Heart left ventricle (tissue), 16 donors: Measurements from ENCODE around the gene SH3TC1. TPM values are rescaled to one million over a fixed set of nuclear protein-coding genes. Genes with fewer than 3 reads are reported as not detected.
A peak's percentile ranks its signal among the peaks of the same experiment; 100 is the strongest.

Experiments used
- ATAC-seq, 4 donors: fragments of 200-7000 bp; cut with Tn5 transposase; one replicate each; pipeline ENCODE4 v1.9.1; 2020 to 2022; ENCODE audit warnings: moderate library complexity in 4 of 4, mild to moderate bottlenecking in 3 of 4, moderate number of reproducible peaks in 1 of 4
- DNase-seq, 5 donors: peaks; one replicate each; pipeline ENCODE4 v3.0.0-alpha.2; 2020
- H3K27ac ChIP-seq, 12 donors: fragments of 200-600 bp; sonication (generic) in 4 of 12; one replicate each; pipeline versions ENCODE4 v1.5.0 to v1.8.0; 2016 to 2022; ENCODE audit warnings: mild to moderate bottlenecking in 2 of 12
- H3K27me3 ChIP-seq, 9 donors: fragments of 200-600 bp; sonication (generic) in 2 of 9; one replicate each; pipeline versions ENCODE4 v1.5.1 to v1.8.0; 2016 to 2022; ENCODE audit warnings: mild to moderate bottlenecking in 3 of 9
- H3K36me3 ChIP-seq, 9 donors: fragments of 200-600 bp; sonication (generic) in 2 of 9; one replicate each; pipeline versions ENCODE4 v1.5.0 to v1.8.0; 2018 to 2022; ENCODE audit warnings: mild to moderate bottlenecking in 2 of 9
- H3K4me1 ChIP-seq, 12 donors: fragments of 200-600 bp; sonication (generic) in 4 of 12; one replicate each; pipeline versions ENCODE4 v1.5.0 to v1.8.0; 2016 to 2022; ENCODE audit warnings: mild to moderate bottlenecking in 3 of 12
- H3K4me3 ChIP-seq, 12 donors: fragments of 200-600 bp; sonication (generic) in 4 of 12; one replicate each; pipeline versions ENCODE4 v1.5.0 to v1.8.0; 2017 to 2022; ENCODE audit warnings: mild to moderate bottlenecking in 9 of 12, moderate library complexity in 4 of 12
- H3K9me3 ChIP-seq, 12 donors: fragments of 200-600 bp; sonication (generic) in 4 of 12; one replicate each; pipeline versions ENCODE4 v1.5.0 to v1.8.0; 2016 to 2022; ENCODE audit warnings: mild to moderate bottlenecking in 1 of 12
- POLR2A ChIP-seq, 2 donors: fragments of 450-650 bp; IDR thresholded peaks; one replicate each; pipeline ENCODE4 v1.6.1; 2017; ENCODE audit warnings: antibody characterized with exemption in 2 of 2, mild to moderate bottlenecking in 2 of 2, moderate library complexity in 2 of 2
- WGBS, 4 donors: extraction: QIAGEN DNeasy Blood & Tissue Kit in 2 of 4; methylation state at CpG; one replicate each; pipeline versions ENCODE4 v1.1.5 to v1.1.7; 2013 to 2018; 5-methylcytosine and 5-hydroxymethylcytosine counted together
- intact Hi-C, 10 donors: fragments of 100-400 bp; cut with DNase I; formaldehyde crosslinking; loops; one replicate each; pipeline versions ENCODE4 v1.11.1 to v1.14.2; 2022
- polyA plus RNA-seq, 2 donors: library from polyadenylated mRNA; stranded (reverse); fragments of 200-250 nt; gene quantifications; one replicate each; pipeline ENCODE4 v1.2.3, GENCODE V29; 2013
- total RNA-seq, 9 donors: library from RNA; depleted of rRNA in 2 of 9; stranded (reverse); fragments of >200 nt in 2 of 9; fragmentation: NEBNext Ultra II Directional in 3 of 9; extraction: Animal tissue kit (Norgen Biotek cat#: 25700) in 3 of 9; gene quantifications; one replicate each; pipeline versions ENCODE4 v1.1.0 to v1.2.4, GENCODE V29; 2016 to 2023
- TF ChIP-seq, protein P1 (sequence below), 12 donors: fragments of 200-600 bp; sonication (generic) in 4 of 12; IDR thresholded peaks; one replicate each; pipeline versions ENCODE4 v1.5.0 to v1.8.0; 2018 to 2022; ENCODE audit warnings: antibody characterized with exemption in 12 of 12, mild to moderate bottlenecking in 5 of 12
- donor health status: ischemic (EF 13 %, LVEDD 7.1; RV severe dilation, severe dysfunction).
- donor health status: healthy with polysubstance abuse.
- donor health status: DM: no; HTN: yes; CAD: no.
- donor health status: DM: no; HTN: no; CAD: no.
- donor health status: ischemic (EF 25% LVEDD 6.9; RV normal size, moderate dysfunction).
- donor health status: ischemic (EF 25% LVEDD 5.7; RV mildly dilated, moderate dysfunction).
- donor health status: healthy.
- donor health status: DM: yes; HTN: yes; CAD: no.
- donor health status: ischemic (EF 35%, LVEDD 5.7; RV mildly dilated, moderate dysfunction).
- donor health status: nonischemic (EF 11% LVEDD 7.7; RV severe dilation, severe dysfunction).
- donor health status: DM: yes; HTN: yes; CAD: no.
- donor health status: PGD.
- donor health status: ischemic (EF 29% LVEDD 5.4; RV normal size, mild dysfunction).
- donor health status: nonischemic (EF 23%, LVEDD 6.1; RV moderate dilation, normal function).

The SH3TC1 gene
- total and polyA plus RNA-seq, 11 donors: 5.8 to 45.9 (median 10.9) TPM

DNA sequence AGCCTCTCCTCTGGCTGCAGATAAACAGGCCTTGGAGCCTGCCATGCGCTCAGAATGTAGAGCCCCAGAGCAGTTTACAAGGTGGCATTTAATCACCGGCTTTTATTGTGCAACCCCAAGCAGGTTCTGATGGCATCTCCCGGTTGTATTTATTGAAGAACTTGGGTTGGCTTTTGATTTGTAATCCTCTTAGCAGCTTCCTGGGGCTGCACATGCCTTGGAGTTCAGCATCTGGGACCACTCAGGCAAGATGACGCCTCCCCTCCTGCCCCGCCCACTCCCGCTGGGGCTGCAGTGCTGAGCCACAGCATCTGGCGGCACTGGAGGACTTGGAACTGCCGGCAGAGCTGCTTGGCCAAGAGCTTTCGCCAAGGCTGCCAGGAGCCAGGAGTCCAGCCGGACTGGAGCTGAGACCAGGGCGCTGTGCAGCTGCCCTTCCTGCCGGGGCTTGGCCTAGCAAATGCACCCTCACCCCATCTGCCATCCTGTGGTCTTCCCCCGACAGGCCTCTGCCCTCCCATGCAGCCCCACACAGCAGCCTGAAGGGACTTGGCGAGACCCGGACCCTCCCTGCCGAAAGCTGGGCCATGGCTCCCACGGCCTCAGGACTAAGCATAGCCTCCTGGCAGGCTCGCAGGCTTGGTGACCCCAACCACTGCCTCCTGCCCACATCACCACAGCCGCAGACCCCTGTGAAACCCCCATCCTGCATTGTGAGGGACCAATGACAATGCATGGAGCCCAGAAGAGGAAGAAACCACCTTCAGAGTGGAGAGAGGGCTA, 75.9 kb downstream of the SH3TC1 start:
- H3K36me3 ChIP-seq: no peaks in the 10 kb centered on the region
- peak overlapping the region in 11 of 12 donors; percentile 37 to 83 (median 69) for H3K27ac ChIP-seq
- ATAC-seq: peak; percentile 70 to 80 (median 74)
- intact Hi-C loops: loop anchor here in 5 of 10 donors (1.0 to 5.0 kb wide), 5 partner anchors 32 to 130 kb away; no protein-coding TSS in a partner anchor
- H3K4me1 ChIP-seq: peaks cover 0 to 94% (median 80%) of the 10 kb centered on the region in 12 donors
- 44 to 51% (median 47%) methylated on average over 11 to 19 of the region's 19 CpGs for WGBS, 4 donors
- H3K9me3 ChIP-seq: no peaks in the 10 kb centered on the region
- TF ChIP-seq, protein P1, sequence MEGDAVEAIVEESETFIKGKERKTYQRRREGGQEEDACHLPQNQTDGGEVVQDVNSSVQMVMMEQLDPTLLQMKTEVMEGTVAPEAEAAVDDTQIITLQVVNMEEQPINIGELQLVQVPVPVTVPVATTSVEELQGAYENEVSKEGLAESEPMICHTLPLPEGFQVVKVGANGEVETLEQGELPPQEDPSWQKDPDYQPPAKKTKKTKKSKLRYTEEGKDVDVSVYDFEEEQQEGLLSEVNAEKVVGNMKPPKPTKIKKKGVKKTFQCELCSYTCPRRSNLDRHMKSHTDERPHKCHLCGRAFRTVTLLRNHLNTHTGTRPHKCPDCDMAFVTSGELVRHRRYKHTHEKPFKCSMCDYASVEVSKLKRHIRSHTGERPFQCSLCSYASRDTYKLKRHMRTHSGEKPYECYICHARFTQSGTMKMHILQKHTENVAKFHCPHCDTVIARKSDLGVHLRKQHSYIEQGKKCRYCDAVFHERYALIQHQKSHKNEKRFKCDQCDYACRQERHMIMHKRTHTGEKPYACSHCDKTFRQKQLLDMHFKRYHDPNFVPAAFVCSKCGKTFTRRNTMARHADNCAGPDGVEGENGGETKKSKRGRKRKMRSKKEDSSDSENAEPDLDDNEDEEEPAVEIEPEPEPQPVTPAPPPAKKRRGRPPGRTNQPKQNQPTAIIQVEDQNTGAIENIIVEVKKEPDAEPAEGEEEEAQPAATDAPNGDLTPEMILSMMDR (IDR thresholded peaks at IDR 0.05): peak in 10 of 12 donors; percentile 16 to 65 (median 39)
- no peak for TF ChIP-seq POLR2A (IDR thresholded peaks at IDR 0.05)
- DNase-seq: peak; percentile 86 to 94 (median 93)
- no peaks in the 10 kb centered on the region for H3K27me3 ChIP-seq
- H3K4me3 ChIP-seq: no peak overlapping the region

DNA sequence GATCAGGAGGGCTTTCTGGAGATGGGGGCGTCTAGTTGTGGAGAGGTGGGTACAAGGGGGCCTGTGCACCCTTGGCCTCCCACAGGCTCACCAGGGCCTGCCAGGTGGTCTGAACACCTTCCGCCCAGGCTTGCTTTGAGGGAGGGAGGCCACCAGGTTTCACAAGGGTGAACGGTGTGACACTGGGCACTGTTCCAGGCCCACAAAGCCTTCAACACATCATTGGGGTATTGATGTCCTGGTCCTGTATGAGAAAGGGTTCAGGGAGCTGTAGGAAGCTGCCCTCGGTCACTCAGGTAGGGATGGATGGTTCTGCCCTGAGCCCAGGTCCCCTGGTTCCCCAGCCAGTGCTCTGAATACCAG, 76.4 kb downstream of the SH3TC1 start:
- TF ChIP-seq, protein P1 (IDR thresholded peaks at IDR 0.05): no peak
- no peak for TF ChIP-seq POLR2A (IDR thresholded peaks at IDR 0.05)
- intact Hi-C loops: loop anchor here in 3 of 10 donors (1.0 to 5.0 kb wide), 4 partner anchors 42 to 130 kb away; no protein-coding TSS in a partner anchor
- H3K27ac ChIP-seq: peak overlapping the region in 9 of 12 donors; percentile 52 to 83 (median 69)
- ATAC-seq (no peak), DNase-seq (peak in 2 of 5 donors; percentile 25 to 36)
- H3K4me3 ChIP-seq: no peak overlapping the region
- H3K9me3 ChIP-seq: no peaks in the 10 kb centered on the region
- WGBS, 4 donors: 64 to 86% (median 74%) methylated on average over 3 to 4 of the region's 4 CpGs
- H3K36me3 ChIP-seq: no peaks in the 10 kb centered on the region
- H3K4me1 ChIP-seq: peaks cover 0 to 91% (median 76%) of the 10 kb centered on the region in 12 donors
- no peaks in the 10 kb centered on the region for H3K27me3 ChIP-seq

DNA sequence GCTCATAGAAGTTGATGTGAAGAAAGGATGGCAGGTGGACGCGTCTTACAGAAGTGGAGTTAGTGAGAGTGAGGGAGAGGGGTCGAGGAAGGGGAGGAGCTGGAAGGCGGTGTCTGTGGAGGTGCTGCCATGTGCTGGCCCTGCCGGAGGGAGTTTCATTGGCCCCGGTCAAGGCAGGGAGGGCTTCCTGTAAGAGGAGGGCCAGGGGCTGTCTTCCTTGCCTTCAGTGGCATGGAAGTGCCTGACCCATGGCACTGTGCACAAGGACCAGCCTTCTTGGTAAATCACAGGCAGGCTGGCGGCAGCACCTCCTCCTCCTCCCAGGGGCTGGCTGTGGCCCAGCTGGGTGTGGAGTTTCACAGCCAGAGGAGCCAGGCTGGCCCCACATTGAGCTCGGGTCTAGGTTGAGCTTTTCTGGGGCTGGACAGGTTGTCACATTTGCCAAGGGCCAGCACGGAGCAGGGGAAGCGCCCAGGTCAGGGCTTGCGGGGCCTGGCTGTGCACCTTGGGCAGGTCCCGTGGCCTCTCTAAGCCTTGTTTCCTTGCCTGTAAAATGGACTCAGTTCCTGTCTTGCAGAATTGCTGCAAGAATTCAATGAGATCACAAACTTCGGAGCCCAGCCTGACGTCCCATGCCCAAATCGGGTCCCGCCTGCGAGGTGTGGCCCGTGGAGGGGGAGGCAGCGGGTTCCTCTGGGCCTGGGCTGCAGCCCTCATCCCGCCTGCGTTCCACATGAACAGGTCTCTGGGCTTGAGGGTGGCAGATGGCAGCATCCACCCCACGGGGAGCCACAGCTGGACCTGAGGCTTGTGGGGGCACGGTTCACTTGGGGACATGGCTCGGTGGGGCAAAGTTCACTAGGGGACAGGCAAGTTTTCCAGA, 77.5 kb downstream of the SH3TC1 start:
- WGBS, 4 donors: 52 to 59% (median 56%) methylated on average over 20 to 24 of the region's 24 CpGs
- Histone ChIP-seq H3K4me1 (peaks cover 0 to 92% (median 71%) of the 10 kb centered on the region in 12 donors), H3K4me3 (no peak overlapping the region), H3K9me3 (no peaks in the 10 kb centered on the region), H3K27ac (peak overlapping the region in 10 of 12 donors; percentile 7 to 83 (median 56)), H3K27me3 (no peaks in the 10 kb centered on the region), H3K36me3 (no peaks in the 10 kb centered on the region)
- DNase-seq (peak; percentile 60 to 85 (median 77)), ATAC-seq (peak in 3 of 4 donors; percentile 35 to 37 (median 37))
- TF ChIP-seq, protein P1 (IDR thresholded peaks at IDR 0.05): no peak
- no peak for TF ChIP-seq POLR2A (IDR thresholded peaks at IDR 0.05)
- intact Hi-C loops: loop anchor here in 3 of 10 donors (5.0 kb wide), 2 partner anchors 41 to 66 kb away; no protein-coding TSS in a partner anchor
